GM19395 (cell line): ENCODE data around the gene TEX19.
"Not testable (repeated sequence)": the region's sequence is repeated elsewhere in the genome, so short reads cannot be mapped to it uniquely, and the experiment has no call there.

ENCODE experiments used
- ATAC-seq: cut with Tn5 transposase; IDR thresholded peaks from one replicate; pipeline ENCODE4 v1.9.1; 2021; ENCODE audit warnings: mild to moderate bottlenecking, moderate library complexity; ENCODE audit not compliant: unreplicated experiment

TEX19 gene

DNA sequence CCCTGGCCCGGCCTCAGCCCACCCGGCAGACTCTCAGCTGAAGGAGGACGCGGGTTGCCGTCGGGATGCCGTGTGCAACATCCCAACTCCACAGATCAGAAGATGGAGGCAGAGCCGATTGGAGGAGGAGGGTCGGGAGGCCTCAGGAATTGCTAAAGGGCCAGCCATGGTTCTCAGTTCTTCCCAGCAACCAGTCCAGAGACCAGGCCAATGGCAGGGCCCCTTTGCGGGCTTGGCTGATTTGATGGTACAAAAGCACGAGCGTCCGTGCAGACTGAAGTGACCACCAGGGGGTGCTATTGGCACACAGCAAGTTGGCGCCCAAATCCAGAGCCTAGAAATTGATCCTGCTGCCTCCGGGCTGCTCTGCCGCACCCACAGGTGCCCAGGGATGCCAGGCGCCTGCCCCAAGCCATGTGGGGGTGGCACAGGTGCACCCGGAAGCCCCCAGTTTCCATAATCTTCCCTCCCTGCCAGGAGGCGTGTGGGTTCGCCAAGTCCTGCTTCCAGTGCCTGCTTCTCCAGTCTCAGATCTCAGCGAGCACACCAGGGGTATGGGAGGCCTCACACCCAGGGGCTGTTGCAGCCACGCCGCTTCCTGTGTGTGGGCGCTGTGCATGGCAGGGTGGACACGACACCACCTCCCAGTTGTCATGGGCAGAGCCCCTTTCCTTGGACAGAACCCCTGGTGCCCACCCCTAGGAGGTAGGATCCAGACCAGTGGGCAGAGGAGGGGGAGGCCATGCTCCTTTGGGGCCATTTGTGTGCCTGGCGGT is 7.1 kb upstream of the TEX19 start:
- ATAC-seq = no peak

DNA sequence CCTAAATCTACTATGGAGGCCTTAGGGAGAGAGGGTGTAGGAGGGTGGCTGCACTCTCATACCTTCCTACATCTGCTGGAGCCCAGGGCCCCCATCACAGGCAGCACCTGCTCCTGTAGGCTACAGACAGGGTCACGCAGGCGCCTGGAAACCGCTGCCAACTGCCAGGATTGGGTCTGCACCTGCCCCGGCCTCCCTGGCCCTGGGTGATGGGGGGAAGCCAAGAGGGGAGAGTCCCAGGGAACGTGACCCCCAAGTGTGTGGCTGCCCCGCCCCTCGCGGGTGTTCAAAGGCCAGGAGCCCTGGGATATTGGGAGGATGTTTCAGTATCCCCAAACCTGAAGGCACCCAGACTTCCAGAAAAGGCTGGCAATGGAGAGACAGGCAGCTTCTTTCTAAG is 5.6 kb upstream of the TEX19 start:
- ATAC-seq = no peak

DNA sequence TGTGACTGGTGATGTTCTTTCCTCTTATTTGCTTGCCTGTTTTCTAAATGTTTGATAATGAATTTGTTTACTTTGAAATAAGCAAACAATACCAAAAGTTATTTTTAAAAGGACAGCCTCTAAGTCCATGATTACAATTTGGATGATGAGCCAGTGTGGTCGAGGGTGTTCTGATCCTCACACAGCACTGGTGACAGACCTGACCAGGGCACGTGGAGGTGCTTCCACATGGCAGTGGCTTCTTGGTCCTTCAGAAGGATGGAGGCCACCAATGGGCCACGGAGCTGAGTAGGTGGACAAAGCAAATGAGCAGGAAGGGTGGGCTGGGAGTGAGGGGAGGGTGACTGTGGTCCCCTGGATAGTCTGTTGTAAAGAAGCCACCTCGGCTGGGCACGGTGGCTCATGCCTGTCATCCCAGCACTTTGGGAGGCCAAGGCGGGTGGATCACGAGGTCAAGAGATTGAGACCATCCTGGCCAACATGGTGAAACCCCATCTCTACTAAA is 4.2 kb upstream of the TEX19 start:
- ATAC-seq = no peak

DNA sequence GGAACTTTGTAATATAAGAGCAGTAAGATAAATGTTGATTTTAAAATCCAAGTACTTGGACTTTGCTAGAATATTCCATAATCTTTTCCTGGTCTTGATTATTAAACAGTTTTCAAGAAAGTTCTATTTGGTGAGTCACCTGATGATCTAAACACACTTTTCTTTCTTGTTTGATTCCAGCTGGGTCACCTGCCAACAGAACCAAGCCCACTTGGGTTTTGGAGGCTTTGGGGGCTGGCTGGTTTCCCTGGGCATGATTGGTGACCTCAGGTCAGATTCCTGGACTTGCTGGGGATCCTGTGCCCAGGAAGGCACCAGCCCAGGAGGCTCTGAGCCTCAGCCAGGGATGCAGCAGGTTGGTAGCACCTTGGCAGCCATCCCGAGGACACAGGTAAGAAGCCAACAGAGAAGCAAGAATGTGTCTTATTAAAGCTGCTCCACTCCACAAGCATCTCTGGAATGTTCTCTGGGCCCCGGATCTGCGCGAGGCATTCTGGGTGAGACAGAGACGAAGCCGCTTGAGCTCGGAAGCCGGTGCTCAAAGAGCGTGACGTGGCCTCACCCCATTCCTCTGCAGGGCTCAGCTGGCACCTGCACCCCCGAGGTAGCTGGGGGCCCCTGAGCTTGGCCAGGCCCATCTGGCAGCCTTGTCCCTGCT is 3.1 kb upstream of the TEX19 start:
- no peak for ATAC-seq

DNA sequence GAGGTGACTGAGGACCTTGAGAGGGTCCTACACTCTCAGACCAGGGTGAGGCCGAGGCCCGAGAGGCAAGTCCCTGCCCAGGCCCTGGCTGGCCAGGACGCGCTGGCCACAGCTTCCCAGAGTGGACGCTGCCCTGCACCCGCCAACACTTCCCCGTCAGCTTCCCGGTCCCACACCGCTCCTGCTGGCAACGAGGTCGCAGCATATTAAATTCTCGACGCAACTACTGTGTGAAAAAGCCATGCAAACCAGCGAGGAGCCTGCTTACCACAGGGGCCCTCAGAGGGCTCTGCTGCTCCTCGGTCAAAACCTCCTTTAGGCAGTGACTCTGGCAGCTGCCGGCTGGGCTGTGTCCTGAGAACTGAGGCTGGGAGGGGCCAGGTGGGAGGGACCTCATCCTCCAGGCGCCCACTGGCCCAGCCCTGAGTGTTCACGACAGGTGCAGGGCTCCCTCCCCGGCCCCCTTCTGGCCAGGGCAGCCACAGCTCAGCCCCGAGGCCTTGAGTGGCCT is 2.1 kb upstream of the TEX19 start:
- ATAC-seq = no peak

DNA sequence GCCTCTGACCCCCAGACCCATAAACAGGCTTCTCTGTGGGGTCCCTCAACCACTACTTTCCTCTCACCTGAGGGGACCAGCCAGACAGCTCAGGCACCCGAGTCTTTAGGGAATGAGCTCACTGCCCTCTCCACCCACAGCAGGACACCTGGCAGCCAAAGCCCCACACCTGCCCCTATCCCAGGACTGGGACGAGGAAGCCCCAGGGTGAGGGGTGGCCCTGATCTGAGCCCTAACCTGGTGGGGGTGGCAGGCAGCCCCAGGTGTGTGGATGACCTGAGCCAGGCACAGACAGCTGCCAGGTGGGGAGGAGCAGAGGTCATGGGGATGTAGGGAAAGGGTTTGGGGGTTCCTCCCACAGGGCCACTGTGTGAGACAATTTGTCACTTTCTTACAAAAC is 1.7 kb upstream of the TEX19 start:
- ATAC-seq = no peak

DNA sequence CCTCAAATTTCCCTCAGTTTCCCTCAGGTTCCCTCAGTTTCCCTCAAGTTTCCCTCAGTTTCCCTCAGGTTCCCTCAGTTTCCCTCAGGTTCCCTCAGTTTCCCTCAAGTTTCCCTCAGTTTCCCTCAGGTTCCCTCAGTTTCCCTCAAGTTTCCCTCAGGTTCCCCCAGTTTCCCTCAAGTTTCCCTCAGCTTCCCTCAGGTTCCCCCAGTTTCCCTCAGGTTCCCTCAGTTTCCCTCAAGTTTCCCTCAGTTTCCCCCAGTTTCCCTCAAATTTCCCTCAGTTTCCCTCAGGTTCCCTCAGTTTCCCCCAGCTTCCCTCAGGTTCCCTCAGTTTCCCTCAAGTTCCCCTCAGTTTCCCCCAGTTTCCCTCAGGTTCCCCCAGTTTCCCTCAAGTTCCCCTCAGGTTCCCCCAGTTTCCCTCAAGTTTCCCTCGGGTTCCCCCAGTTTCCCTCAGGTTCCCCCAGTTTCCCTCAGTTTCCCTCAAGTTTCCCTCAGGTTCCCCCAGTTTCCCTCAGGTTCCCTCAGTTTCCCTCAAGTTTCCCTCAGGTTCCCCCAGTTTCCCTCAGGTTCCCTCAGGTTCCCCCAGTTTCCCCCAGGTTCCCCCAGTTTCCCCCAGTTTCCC is 516 bp downstream of the TEX19 start:
- not testable (repeated sequence) for ATAC-seq

DNA sequence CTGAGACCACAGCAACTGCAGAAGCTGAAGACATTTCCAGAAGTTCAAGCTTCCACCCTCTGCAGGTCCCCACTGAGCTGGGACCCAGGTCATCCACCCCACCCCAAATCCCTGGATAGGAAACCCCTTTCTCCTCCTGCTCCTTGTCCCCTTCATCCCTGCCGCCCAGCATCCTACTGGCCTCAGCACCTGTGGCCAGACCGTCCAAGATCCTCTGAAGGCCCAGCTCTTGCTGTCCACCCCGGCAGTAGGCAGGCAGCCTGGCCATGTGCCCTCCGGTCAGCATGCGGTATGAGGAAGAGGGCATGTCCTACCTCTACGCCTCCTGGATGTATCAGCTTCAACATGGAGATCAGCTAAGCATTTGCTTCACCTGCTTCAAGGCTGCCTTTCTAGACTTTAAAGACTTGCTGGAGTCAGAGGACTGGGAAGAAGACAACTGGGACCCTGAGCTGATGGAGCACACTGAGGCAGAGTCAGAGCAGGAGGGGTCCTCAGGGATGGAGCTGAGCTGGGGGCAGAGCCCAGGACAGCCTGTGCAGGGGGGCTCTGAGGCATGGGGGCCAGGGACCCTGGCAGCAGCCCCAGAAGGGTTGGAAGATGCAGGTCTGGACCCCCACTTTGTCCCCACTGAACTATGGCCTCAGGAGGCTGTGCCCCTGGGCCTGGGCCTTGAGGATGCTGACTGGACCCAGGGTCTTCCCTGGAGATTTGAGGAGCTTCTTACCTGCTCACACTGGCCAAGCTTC is 3.0 kb downstream of the TEX19 start:
- no peak for ATAC-seq

DNA sequence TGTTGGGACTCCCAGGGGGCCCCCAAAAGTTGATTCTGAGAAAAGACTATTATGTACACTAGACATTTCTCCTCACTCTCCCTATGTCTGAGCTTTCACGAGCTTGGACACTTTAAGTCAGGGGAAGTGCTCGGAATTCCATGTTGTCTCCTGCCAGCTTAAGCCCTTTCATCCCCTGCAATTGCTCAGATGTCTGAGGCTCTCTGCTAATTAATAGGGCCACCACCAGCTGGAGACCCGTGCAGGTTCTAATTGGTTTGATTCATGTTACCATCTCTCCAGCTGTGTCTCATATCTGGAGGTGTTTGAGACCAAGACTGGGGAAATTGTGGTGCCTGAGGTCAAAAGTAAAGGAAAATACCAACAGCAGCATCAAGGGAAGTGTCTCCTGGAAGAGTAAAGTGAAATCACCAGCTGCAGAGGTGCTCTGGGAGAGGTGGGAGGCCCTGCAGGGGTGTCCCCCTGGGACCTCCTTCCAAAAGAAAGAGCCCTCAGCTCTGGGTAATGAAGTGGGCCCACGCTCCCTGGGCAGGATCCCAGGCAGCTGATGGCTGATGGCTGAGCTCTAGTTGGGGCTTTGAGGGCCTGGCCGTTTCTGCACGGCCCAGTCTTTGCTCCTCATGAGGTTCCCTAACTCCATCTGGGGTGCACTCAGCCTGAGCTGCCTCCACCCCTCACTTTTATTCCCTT is 6.7 kb downstream of the TEX19 start:
- no peak for ATAC-seq

DNA sequence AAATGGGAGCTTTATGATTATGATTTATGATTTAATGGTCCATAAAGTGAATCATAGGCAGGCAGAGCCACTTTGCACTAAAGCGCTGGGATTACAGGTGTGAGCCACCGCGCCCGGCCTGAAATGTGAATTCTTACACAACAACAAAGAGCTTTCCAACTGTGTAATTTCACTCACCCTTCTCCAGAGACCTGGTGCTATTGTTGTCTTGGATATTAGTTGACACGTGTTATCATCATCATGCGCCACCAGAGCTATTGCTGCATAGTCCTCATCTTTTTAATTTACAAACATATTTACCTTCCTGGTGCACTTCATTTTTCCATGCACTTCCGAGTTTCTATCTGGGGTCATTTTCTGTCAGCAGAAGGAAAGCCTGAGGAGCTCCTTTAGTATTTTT is 7.7 kb downstream of the TEX19 start:
- ATAC-seq = no peak

DNA sequence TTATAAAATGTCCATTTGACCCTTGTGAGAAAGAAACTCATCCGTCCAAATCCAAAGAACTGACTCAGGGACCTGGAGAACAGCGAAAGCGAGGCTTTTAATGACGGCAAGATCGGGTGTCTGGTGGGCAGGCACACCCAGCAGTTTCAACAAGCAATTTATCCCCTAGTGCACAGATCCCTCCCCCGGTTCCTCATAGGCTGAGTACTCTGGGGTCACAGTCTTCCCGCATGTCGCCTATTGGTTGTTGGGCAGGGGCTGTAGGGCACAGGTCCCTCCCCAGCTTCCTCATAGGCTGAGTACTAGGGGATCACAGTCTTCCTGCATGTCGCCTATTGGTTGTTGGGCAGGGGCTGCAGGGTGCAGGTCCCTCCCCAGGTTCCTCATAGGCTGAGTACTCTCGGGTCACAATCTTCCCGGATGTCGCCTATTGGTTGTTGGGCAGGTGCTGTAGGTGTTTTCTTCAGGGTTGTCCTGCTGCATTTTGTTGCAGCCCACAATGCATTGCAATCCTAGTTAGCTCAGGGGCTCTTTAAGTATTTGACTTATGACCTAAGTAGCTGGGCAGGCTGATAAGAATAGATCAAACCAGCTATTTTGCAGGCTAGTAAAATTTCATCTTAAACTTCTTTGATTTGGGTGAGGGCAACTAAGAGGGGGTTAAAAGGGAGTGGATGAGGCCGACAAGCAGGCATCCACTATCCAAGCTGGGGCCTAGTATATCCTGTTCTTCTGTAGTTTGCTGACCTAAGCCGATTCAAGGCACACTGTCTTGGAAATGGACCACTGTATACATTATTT is 8.9 kb downstream of the TEX19 start:
- no peak for ATAC-seq

DNA sequence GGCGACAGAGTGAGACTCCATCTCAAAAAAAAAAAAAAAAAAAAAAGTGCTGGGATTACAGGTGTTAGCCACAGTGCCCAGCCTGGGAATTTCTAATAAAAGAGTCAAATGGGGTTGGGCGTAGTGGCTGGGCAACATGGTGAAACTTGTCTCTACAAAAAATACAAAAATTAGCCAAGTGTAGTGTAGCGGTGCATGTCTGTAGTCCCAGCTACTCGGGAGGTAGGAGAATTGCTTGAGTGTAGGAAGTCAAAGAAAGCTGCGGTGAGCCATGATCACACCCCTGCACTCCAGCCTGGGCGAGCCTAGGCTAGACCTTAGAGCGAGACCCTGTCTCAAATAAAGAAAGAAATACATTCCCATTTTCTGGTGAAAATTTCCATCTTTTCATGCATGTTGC is 10.2 kb downstream of the TEX19 start:
- no peak for ATAC-seq

DNA sequence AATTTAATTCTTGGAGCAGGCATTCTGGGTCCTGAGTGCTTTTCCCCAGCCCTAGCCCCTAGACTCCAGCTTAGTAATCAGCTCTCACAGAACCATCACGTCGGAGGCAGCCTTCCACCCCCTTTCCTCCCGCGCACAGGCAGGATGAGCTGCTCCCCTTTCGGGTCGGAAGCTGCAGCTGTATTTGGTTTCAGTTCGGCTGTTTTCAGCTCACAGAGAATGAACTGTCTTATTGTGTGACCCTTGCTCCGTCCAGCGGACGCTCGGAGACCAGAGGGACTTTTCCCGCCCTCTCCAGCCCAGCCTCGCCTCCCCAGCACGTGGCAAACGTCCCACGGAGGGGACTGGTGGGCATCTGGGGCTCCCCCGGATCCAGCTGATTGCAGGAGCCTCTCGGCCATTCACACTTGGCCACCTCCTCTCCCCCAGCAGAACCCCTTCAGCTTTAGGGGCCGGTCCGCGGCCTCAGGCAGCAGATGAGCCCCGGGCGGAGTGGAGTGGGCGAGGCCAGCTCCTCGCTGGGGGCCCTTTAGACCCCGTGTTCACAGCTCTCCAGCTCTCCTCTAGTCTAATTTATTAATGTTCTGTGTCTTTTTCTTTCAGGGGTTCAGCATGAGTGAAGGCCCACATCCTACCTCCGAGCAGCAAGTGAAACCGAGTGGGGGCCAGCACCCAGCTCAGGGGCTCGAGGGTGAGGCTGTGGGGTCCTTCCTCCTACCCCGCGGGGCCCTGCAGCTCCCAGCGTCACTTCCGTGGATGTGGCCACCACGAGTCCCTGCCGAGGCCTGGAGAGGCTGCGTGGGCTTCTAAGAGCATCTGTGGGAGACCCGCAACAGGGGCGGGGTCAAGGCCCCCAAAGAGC is 11.7 kb downstream of the TEX19 start:
- peak; percentile 57 for ATAC-seq

DNA sequence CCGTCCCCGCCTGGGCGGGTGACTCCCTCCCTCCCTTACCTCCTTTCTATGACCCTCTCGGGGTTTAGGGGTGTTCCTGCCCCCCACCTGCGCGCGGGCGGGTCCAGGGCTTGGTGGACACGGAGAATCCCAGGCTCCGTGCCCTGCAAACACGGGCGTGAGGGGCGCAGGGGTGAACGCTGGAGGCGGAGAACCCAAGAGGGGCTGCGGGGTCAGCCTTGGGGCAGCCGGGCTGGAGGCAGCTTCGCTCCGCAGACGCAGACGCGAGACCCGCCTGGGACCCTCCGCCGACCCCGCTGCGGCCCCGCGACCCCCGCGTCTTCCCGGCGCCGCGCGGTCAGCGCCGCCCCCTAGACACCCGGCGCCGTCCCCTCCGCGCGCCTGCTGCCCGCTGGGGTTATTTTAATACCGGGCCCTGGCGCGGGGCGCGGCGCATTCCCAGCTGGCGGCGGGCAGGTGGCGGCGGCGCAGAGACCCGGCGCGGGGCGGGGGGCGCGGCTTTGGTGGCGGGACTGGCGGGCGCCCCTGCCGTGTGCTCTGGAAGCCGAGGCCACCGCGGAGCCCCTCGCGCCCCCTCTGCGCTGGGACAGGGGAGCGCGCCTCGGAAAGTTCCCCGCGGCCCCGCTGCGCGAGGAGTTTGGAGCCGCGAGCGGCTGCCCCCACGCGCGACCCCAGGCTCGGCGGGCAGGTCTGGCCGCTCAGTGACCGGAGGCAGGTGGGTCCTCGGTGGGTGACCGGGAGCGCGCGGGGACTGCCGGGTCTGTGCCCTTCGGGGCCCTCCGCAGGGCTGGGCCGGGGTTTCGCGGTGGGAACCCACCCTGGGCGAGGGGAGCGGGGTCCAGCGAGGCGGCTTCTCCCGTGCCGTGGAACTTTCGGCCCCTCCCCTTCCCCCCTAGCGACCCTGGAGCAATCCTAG is 12.5 kb downstream of the TEX19 start, which contains the start of gene UTS2R:
Gene UTS2R (plus strand): TSS at position 433 of the 916 bp plus-strand sequence. CDS start 2,560 bp downstream, outside the sequence.
- ATAC-seq = no peak

DNA sequence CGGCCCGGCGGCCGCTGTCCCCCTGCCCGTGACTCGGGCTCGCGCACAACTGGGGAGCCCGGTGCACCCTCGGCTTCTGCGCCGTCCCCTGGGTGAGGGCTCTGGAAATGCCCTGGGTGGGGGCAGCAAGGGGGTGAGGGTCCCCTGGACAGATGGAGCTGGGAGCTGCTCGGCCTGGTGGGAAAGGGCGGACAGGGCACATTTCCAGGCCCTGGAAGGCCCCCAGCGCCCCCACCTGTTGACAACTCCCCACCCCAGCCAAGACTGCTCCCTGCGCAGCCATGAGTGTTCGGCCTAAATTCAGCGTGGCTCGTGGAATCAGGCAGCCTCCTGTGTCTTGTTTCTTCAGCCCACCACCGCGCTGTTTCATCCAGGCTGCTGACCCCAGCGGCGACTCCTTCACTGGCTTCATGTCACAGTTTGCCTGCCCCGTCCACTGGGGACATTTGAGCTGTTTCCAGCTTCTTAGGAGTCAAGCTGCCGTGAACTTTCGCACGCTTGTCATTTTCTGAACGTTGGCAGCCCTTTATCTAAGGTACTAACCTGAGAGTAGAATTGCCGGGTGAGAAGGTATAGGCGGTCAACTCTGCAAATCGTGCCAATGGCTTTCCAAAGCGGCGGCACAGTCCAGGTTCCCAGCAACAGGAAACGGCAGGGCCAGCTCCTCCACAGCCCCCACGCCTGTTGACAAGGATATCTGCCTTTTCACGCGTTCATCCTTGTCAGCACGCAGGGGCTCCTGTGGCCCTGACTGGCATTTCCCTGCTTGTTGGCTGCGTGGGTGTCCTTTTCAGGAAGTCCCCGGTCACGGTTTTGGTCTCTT is 13.4 kb downstream of the TEX19 start:
- no peak for ATAC-seq

DNA sequence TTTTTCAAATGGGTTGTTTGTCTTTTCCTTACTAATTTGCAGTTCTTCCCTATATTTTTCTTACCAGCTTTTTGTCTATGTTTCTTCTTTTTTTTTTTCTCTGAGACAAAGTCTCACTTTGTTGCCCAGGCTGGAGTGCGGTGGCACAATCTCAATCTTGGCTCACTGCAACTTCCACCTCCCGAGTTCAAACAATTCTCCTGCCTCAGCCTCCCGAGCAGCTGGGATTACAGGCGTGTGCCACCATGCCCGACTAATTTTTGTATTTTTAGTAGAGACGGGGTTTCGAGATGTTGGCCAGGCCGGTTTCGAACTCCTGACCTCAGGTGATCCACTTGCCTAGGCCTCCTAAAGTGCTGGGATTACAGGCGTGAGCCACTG is 14.0 kb downstream of the TEX19 start:
- ATAC-seq = not testable (repeated sequence)
